Measurements from ENCODE around the gene CBFA2T2.
"Not testable (repeated sequence)": the region's sequence is repeated elsewhere in the genome, so short reads cannot be mapped to it uniquely, and the experiment has no call there.

CBFA2T2 gene

GRCh38 chr20:33626190-33626589 lies 136.3 kb downstream of the CBFA2T2 start:
- TF ChIP-seq CTCF (conservative IDR thresholded peaks at IDR 0.05) = no peak
- H3K27ac ChIP-seq = no peak overlapping the region

GRCh38 chr20:33627577-33628216 lies 137.8 kb downstream of the CBFA2T2 start:
- no peak for TF ChIP-seq CTCF (conservative IDR thresholded peaks at IDR 0.05)
- H3K27ac ChIP-seq = no peak overlapping the region

GRCh38 chr20:33629533-33629932 lies 139.6 kb downstream of the CBFA2T2 start:
- H3K27ac ChIP-seq = peak overlapping the region; percentile 0; the same call in 1 of the 2 replicates
- no peak for TF ChIP-seq CTCF (conservative IDR thresholded peaks at IDR 0.05)

GRCh38 chr20:33629979-33630378 lies 140.1 kb downstream of the CBFA2T2 start:
- TF ChIP-seq CTCF (conservative IDR thresholded peaks at IDR 0.05) = no peak
- no peak overlapping the region for H3K27ac ChIP-seq

GRCh38 chr20:33630507-33630906 lies 140.6 kb downstream of the CBFA2T2 start:
- no peak for TF ChIP-seq CTCF (conservative IDR thresholded peaks at IDR 0.05)
- no peak overlapping the region for H3K27ac ChIP-seq

GRCh38 chr20:33631910-33632309 lies 142.0 kb downstream of the CBFA2T2 start:
- not testable (repeated sequence) for H3K27ac ChIP-seq

GRCh38 chr20:33635341-33635740 lies 145.4 kb downstream of the CBFA2T2 start:
- no peak for TF ChIP-seq CTCF (conservative IDR thresholded peaks at IDR 0.05)
- peak overlapping the region; percentile 22 for H3K27ac ChIP-seq

- H3K27ac ChIP-seq = peak overlapping the region; percentile 22; the same call in 1 of the 2 replicates
- TF ChIP-seq CTCF (conservative IDR thresholded peaks at IDR 0.05) = no peak
Measured at GRCh38 chr20:33636776-33637175, 146.9 kb downstream of the CBFA2T2 start.

Measured in VCaP (cell line).